ENCODE data around the gene CLCNKA. TPM values are rescaled to one million over a fixed set of nuclear protein-coding genes. Genes with fewer than 3 reads are reported as not detected.
"Not testable (repeated sequence)": the region's sequence is repeated elsewhere in the genome, so short reads cannot be mapped to it uniquely, and the experiment has no call there.

The CLCNKA gene
- total and polyA plus RNA-seq, 7 experiments from 2014 or later = not detected

- no peak for DNase-seq
- no peak overlapping the region for H3K27ac ChIP-seq (ENCODE audit: low read depth, low read length)
- no peaks in the 10 kb centered on the region for H3K9me3 Mint-ChIP-seq
- H3K27me3 ChIP-seq (ENCODE audit: control insufficient read depth in 2 of 2, insufficient read depth in 2 of 2, low read length in 2 of 2) = no peaks in the 10 kb centered on the region
- peaks cover 0 to 9% (median 5%) of the 10 kb centered on the region in 5 donors for H3K27me3 Mint-ChIP-seq
- H3K4me3 ChIP-seq (ENCODE audit: low read length) = no peak overlapping the region
- H3K27ac Mint-ChIP-seq = no peak overlapping the region
- peaks cover 0 to 12% (median 0%) of the 10 kb centered on the region in 7 donors for H3K4me1 Mint-ChIP-seq
- intact Hi-C loops (cut with micrococcal nuclease) = no loop called here
- H3K9me3 ChIP-seq (ENCODE audit: control insufficient read depth in 2 of 3, low read length in 3 of 3) = no peaks in the 10 kb centered on the region
- H3K36me3 ChIP-seq (ENCODE audit: control insufficient read depth in 2 of 3, insufficient read depth in 3 of 3, low read length in 3 of 3) = no peaks in the 10 kb centered on the region
- no peaks in the 10 kb centered on the region for H3K36me3 Mint-ChIP-seq
- ChIA-PET CTCF (interaction anchor here (0.5 kb wide), 1 partner anchor 97 kb away, joined by 3 read pairs; no protein-coding TSS in a partner anchor), POLR2A (interaction anchor here (0.5 kb wide), 1 partner anchor 59 kb away, joined by 4 read pairs; no protein-coding TSS in a partner anchor)
- no peaks in the 10 kb centered on the region for H3K4me1 ChIP-seq (ENCODE audit: control insufficient read depth in 2 of 2, insufficient read depth in 2 of 2, low read length in 2 of 2)
- H3K4me3 Mint-ChIP-seq = no peak overlapping the region
- no peak for ATAC-seq
These were observed 1.3 kb downstream of the CLCNKA start for GRCh38 chr1:16023050-16023653.

DNA sequence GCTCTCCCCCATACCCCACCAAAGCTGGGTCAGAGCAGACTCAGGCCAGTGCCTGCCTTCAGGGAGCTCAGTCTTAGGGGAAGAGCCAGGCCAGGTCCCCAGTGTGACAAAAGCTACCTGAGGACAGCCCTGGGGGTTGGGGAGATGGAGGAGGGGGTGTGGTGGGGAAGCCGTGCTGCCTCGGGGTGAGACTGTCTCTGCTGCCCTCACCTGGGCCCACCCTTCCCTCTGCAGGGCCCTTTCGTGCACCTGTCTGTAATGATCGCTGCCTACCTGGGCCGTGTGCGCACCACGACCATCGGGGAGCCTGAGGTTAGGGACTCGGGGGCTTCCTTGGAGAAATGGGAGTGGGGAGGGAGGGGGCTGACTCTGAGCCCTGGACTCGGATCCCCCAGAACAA, 4.5 kb downstream of the CLCNKA start:
- not testable (repeated sequence) for ATAC-seq

DNA sequence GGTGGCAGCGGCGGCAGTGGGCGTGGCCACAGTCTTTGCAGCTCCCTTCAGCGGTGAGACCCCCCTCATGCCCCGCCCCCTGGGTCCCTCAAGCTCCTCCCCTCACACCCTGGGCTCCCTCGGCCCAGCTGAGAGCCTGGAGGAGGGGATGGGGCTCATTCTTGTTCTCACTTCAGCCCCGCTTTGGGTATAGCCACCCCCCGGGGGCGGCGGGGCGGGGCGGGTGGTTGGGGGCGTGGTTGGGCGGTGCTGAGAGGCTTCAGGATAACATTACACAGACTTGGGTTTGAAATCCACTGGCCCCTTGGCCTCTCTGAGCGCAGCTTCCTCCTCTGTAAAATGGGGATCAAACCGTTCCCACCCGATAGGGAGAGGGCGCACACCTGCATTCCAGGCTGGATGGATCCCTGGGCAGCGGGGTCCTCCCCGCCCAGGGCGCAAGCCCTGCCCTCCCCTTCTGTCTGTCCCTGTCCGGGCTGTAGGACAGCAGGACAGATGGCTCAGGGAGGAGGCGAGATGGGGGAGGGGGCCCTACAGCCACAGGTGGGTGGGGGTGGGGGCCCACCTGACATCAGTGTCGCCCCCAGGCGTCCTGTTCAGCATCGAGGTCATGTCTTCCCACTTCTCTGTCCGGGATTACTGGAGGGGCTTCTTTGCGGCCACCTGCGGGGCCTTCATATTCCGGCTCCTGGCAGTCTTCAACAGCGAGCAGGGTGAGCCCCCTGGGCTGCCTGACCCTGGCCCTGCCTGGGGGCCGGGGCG, 5.1 kb downstream of the CLCNKA start:
- intact Hi-C loops (cut with micrococcal nuclease) = no loop called here

More for the DNA sequence above, 4.5 kb downstream of the CLCNKA start:
- H3K9me3 Mint-ChIP-seq; H3K36me3 ChIP-seq (ENCODE audit: control insufficient read depth in 2 of 3, insufficient read depth in 3 of 3, low read length in 3 of 3); H3K36me3 Mint-ChIP-seq; H3K27ac ChIP-seq (ENCODE audit: low read depth, low read length); H3K9me3 ChIP-seq (ENCODE audit: control insufficient read depth in 2 of 3, low read length in 3 of 3); DNase-seq; H3K27me3 ChIP-seq (ENCODE audit: control insufficient read depth in 2 of 2, insufficient read depth in 2 of 2, low read length in 2 of 2); CTCF ChIA-PET; H3K4me3 ChIP-seq (ENCODE audit: low read length); intact Hi-C loops (cut with micrococcal nuclease); H3K4me1 ChIP-seq (ENCODE audit: control insufficient read depth in 2 of 2, insufficient read depth in 2 of 2, low read length in 2 of 2); H3K27ac Mint-ChIP-seq; POLR2A ChIA-PET: not testable (repeated sequence)
- Mint-ChIP-seq H3K4me1 (peaks cover 0 to 12% (median 0%) of the 10 kb centered on the region in 7 donors), H3K27me3 (peaks cover 6 to 24% (median 11%) of the 10 kb centered on the region in 5 donors), H3K4me3 (peak overlapping the region in 5 of 10 donors; percentile 16 to 69 (median 29))

DNA sequence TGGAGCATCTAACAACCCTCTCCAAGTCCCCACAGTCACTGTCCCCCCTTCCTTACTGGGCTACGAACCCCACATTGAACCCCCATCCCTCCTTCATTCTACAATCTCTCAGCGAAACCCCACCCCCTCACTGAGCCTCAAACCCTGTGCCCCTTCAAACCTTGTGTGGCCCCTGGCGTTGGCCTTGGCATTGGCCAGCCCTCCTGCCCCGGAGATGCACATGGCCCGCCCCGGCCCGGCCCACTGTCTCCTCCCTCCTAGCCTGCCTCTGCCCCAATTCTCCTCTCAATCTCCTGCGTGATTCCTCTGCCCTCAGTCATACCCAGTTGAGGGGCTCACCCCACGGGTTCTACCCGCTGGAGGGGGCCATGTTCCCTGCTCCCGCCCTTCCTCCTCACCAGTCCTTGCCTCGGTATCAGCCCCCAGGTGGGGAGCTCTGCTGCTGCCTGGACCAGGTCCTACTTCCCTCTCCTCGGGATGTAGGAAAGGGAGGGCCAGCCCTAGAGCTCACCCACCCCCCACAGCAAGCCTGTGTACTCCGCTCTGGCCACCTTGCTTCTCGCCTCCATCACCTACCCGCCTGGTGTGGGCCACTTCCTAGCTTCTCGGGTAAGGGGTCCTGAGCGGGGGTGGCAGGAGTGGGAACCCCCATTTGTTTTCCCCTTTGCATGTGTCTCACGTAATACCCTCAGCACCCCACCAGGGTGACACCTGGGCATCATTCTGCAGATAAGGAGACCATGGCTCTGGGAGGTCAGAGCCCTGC, 6.6 kb downstream of the CLCNKA start:
- Histone ChIP-seq H3K36me3 (ENCODE audit: control insufficient read depth in 2 of 3, insufficient read depth in 3 of 3, low read length in 3 of 3) (no peaks in the 10 kb centered on the region), H3K27me3 (ENCODE audit: control insufficient read depth in 2 of 2, insufficient read depth in 2 of 2, low read length in 2 of 2) (no peaks in the 10 kb centered on the region), H3K9me3 (ENCODE audit: control insufficient read depth in 2 of 3, low read length in 3 of 3) (no peaks in the 10 kb centered on the region), H3K4me3 (ENCODE audit: low read length) (no peak overlapping the region), H3K27ac (ENCODE audit: low read depth, low read length) (no peak overlapping the region), H3K4me1 (ENCODE audit: control insufficient read depth in 2 of 2, insufficient read depth in 2 of 2, low read length in 2 of 2) (no peaks in the 10 kb centered on the region)
- peaks cover 6 to 24% (median 11%) of the 10 kb centered on the region in 5 donors for H3K27me3 Mint-ChIP-seq
- peak overlapping the region in 2 of 10 donors; percentile 10 to 69 for H3K4me3 Mint-ChIP-seq
- DNase-seq (no peak), ATAC-seq (no peak)
- peaks cover 0 to 12% (median 0%) of the 10 kb centered on the region in 7 donors for H3K4me1 Mint-ChIP-seq
- intact Hi-C loops (cut with micrococcal nuclease) = no loop called here
- H3K36me3 Mint-ChIP-seq = no peaks in the 10 kb centered on the region
- no peak overlapping the region for H3K27ac Mint-ChIP-seq
- no peaks in the 10 kb centered on the region for H3K9me3 Mint-ChIP-seq
- CTCF ChIA-PET = no interaction called here
- POLR2A ChIA-PET = no interaction called here

More for the DNA sequence above, 5.1 kb downstream of the CLCNKA start:
- peak; percentile 74 for ATAC-seq
- Histone ChIP-seq H3K27me3 (ENCODE audit: control insufficient read depth in 2 of 2, insufficient read depth in 2 of 2, low read length in 2 of 2) (no peaks in the 10 kb centered on the region), H3K27ac (ENCODE audit: low read depth, low read length) (no peak overlapping the region), H3K4me3 (ENCODE audit: low read length) (no peak overlapping the region), H3K4me1 (ENCODE audit: control insufficient read depth in 2 of 2, insufficient read depth in 2 of 2, low read length in 2 of 2) (no peaks in the 10 kb centered on the region), H3K36me3 (ENCODE audit: control insufficient read depth in 2 of 3, insufficient read depth in 3 of 3, low read length in 3 of 3) (no peaks in the 10 kb centered on the region), H3K9me3 (ENCODE audit: control insufficient read depth in 2 of 3, low read length in 3 of 3) (no peaks in the 10 kb centered on the region)
- POLR2A ChIA-PET = no interaction called here
- Mint-ChIP-seq H3K27ac (no peak overlapping the region), H3K4me1 (peaks cover 0 to 12% (median 0%) of the 10 kb centered on the region in 7 donors), H3K27me3 (peaks cover 6 to 24% (median 11%) of the 10 kb centered on the region in 5 donors), H3K4me3 (peak overlapping the region in 6 of 10 donors; percentile 25 to 73 (median 44)), H3K36me3 (no peaks in the 10 kb centered on the region), H3K9me3 (no peaks in the 10 kb centered on the region)
- peak; percentile 8 to 49 (median 36) for DNase-seq
- CTCF ChIA-PET = no interaction called here

- CTCF ChIA-PET; intact Hi-C loops (cut with micrococcal nuclease); H3K36me3 ChIP-seq (ENCODE audit: control insufficient read depth in 2 of 3, insufficient read depth in 3 of 3, low read length in 3 of 3); H3K4me1 ChIP-seq (ENCODE audit: control insufficient read depth in 2 of 2, insufficient read depth in 2 of 2, low read length in 2 of 2); H3K27ac ChIP-seq (ENCODE audit: low read depth, low read length); H3K27ac Mint-ChIP-seq; DNase-seq; H3K36me3 Mint-ChIP-seq; POLR2A ChIA-PET; H3K4me3 ChIP-seq (ENCODE audit: low read length); ATAC-seq; H3K9me3 Mint-ChIP-seq; H3K9me3 ChIP-seq (ENCODE audit: control insufficient read depth in 2 of 3, low read length in 3 of 3); H3K27me3 ChIP-seq (ENCODE audit: control insufficient read depth in 2 of 2, insufficient read depth in 2 of 2, low read length in 2 of 2): not testable (repeated sequence)
- Mint-ChIP-seq H3K4me3 (peak overlapping the region in 1 of 10 donors; percentile 69), H3K27me3 (peaks cover 6 to 24% (median 11%) of the 10 kb centered on the region in 5 donors), H3K4me1 (peaks cover 0 to 12% (median 0%) of the 10 kb centered on the region in 7 donors)
These were observed 7.1 kb downstream of the CLCNKA start for GRCh38 chr1:16029003-16029268.

DNA sequence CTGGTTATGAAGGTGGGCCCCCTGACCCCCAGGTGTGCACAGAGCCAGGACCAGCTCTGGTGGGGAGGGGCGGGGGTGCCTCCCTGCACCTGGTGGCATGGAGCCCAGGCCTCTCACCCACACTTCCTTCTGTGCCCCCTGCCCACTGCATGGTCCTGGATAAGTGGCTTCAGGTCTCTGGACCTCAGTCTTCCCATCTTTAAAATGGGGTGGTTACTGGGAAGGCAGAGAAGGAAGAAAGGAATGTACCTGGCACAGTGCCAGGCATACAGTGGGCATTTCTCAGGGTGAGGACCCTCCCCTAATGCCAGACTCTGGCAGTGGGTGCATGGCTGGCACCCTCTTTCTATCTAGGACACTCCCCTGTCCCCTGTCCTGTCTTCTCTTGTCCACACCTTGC, 7.5 kb downstream of the CLCNKA start:
- Mint-ChIP-seq H3K27ac (peak overlapping the region in 1 of 9 donors; percentile 55), H3K4me3 (no peak overlapping the region), H3K36me3 (no peaks in the 10 kb centered on the region), H3K9me3 (no peaks in the 10 kb centered on the region), H3K27me3 (peaks cover 6 to 24% (median 11%) of the 10 kb centered on the region in 5 donors), H3K4me1 (peaks cover 0 to 12% (median 0%) of the 10 kb centered on the region in 7 donors)
- POLR2A ChIA-PET = no interaction called here
- Histone ChIP-seq H3K27ac (ENCODE audit: low read depth, low read length) (no peak overlapping the region), H3K9me3 (ENCODE audit: control insufficient read depth in 2 of 3, low read length in 3 of 3) (no peaks in the 10 kb centered on the region), H3K4me1 (ENCODE audit: control insufficient read depth in 2 of 2, insufficient read depth in 2 of 2, low read length in 2 of 2) (no peaks in the 10 kb centered on the region), H3K36me3 (ENCODE audit: control insufficient read depth in 2 of 3, insufficient read depth in 3 of 3, low read length in 3 of 3) (no peaks in the 10 kb centered on the region), H3K27me3 (ENCODE audit: control insufficient read depth in 2 of 2, insufficient read depth in 2 of 2, low read length in 2 of 2) (no peaks in the 10 kb centered on the region), H3K4me3 (ENCODE audit: low read length) (no peak overlapping the region)
- no peak for DNase-seq
- ATAC-seq = no peak
- CTCF ChIA-PET = no interaction called here
- intact Hi-C loops (cut with micrococcal nuclease) = no loop called here
